ENCODE data around the gene PDE1A.

Gene PDE1A

DNA sequence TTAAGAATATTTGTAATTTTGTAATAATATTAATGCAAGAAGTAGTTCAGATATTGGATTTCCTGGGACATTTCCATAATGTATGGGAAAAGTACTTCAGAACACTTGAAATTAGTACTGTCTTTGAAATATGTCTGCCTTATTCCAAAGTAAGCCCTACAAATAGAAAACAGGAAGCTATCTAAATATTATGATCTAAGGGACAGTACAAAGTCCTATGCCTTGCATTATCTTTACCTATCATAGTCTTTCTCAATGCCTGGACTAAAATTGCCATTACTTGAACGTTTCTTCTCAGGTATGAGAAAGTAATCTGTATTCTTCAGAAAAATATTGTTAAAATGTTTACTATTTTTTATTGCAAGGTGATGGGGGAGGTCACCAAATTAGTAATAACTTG, 328.2 kb downstream of the PDE1A start:
- Histone ChIP-seq H4K20me1 (ENCODE audit: insufficient read depth, low read length, poor library complexity, severe bottlenecking) (no peaks in the 10 kb centered on the region), H3K4me3 (ENCODE audit: low read length, poor library complexity, severe bottlenecking) (no peak overlapping the region), H3K27me3 (ENCODE audit: insufficient read depth, low read length, poor library complexity, severe bottlenecking) (no peaks in the 10 kb centered on the region), H3K4me2 (ENCODE audit: low read depth, low read length, poor library complexity, severe bottlenecking) (no peak overlapping the region), H3F3A (ENCODE audit: low read depth) (no peaks in the 10 kb centered on the region), H3K9ac (ENCODE audit: low read depth, low read length, poor library complexity, severe bottlenecking) (no peak overlapping the region), H3K9me2 (replicated peaks; ENCODE audit: low read depth, low read length) (no peaks in the 10 kb centered on the region), H2AFZ (ENCODE audit: low read length) (no peak overlapping the region), H3K9me3 (ENCODE audit: insufficient read depth, low read depth, low read length) (no peaks in the 10 kb centered on the region), H3K79me2 (ENCODE audit: insufficient read depth, low read length) (no peaks in the 10 kb centered on the region), H3K4me1 (ENCODE audit: insufficient read depth, low read length, poor library complexity, severe bottlenecking) (no peaks in the 10 kb centered on the region), H3K36me3 (ENCODE audit: insufficient read depth, low read length) (no peaks in the 10 kb centered on the region)
- TF ChIP-seq EZH2phosphoT487 (IDR thresholded peaks at IDR 0.05; ENCODE audit: borderline replicate concordance) (no peak), CTCF (conservative IDR thresholded peaks at IDR 0.05; ENCODE audit: low read length) (no peak)

- TF ChIP-seq EZH2phosphoT487 (IDR thresholded peaks at IDR 0.05; ENCODE audit: borderline replicate concordance) = no peak
- TF ChIP-seq CTCF (conservative IDR thresholded peaks at IDR 0.05; ENCODE audit: low read length) = no peak
- no peaks in the 10 kb centered on the region for H3K79me2 ChIP-seq (ENCODE audit: insufficient read depth, low read length)
- H3K27me3 ChIP-seq (ENCODE audit: insufficient read depth, low read length, poor library complexity, severe bottlenecking) = no peaks in the 10 kb centered on the region
- no peaks in the 10 kb centered on the region for H3K9me3 ChIP-seq (ENCODE audit: insufficient read depth, low read depth, low read length)
- no peak overlapping the region for H3K9ac ChIP-seq (ENCODE audit: low read depth, low read length, poor library complexity, severe bottlenecking)
- no peaks in the 10 kb centered on the region for H3K36me3 ChIP-seq (ENCODE audit: insufficient read depth, low read length)
- no peaks in the 10 kb centered on the region for H3K4me1 ChIP-seq (ENCODE audit: insufficient read depth, low read length, poor library complexity, severe bottlenecking)
- no peak overlapping the region for H3K4me2 ChIP-seq (ENCODE audit: low read depth, low read length, poor library complexity, severe bottlenecking)
- no peak overlapping the region for H3K4me3 ChIP-seq (ENCODE audit: low read length, poor library complexity, severe bottlenecking)
- H3K9me2 ChIP-seq (replicated peaks; ENCODE audit: low read depth, low read length) = no peaks in the 10 kb centered on the region
- no peak overlapping the region for H2AFZ ChIP-seq (ENCODE audit: low read length)
- H3F3A ChIP-seq (ENCODE audit: low read depth) = no peaks in the 10 kb centered on the region
- no peaks in the 10 kb centered on the region for H4K20me1 ChIP-seq (ENCODE audit: insufficient read depth, low read length, poor library complexity, severe bottlenecking)
These were observed 329.2 kb downstream of the PDE1A start for GRCh38 chr2:182097571-182098164.

DNA sequence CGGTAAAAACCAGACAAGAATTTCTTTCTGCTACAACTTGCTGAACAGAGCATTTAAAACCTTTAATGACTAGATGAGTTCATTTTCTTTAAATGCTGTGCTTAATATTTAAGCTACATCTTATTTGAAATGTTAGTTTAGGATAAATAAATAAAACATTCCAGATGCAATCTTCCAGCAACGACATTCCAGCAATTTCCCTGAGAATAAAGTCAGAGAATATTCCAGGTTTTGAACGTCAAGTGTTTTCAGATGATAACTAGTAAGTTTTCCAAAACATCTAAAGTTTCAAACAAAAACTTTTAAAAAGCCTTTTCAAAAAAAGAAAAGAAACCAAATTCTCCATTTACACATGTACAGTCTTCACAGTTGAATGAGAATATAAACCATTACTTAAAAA, 336.4 kb downstream of the PDE1A start:
- H3K9me2 ChIP-seq (replicated peaks; ENCODE audit: low read depth, low read length) = no peaks in the 10 kb centered on the region
- no peak overlapping the region for H2AFZ ChIP-seq (ENCODE audit: low read length)
- H3K4me2 ChIP-seq (ENCODE audit: low read depth, low read length, poor library complexity, severe bottlenecking) = no peak overlapping the region
- H3K27me3 ChIP-seq (ENCODE audit: insufficient read depth, low read length, poor library complexity, severe bottlenecking) = no peaks in the 10 kb centered on the region
- no peak overlapping the region for H3K9ac ChIP-seq (ENCODE audit: low read depth, low read length, poor library complexity, severe bottlenecking)
- no peaks in the 10 kb centered on the region for H3F3A ChIP-seq (ENCODE audit: low read depth)
- no peak for TF ChIP-seq EZH2phosphoT487 (IDR thresholded peaks at IDR 0.05; ENCODE audit: borderline replicate concordance)
- TF ChIP-seq CTCF (conservative IDR thresholded peaks at IDR 0.05; ENCODE audit: low read length) = no peak
- no peak overlapping the region for H3K4me3 ChIP-seq (ENCODE audit: low read length, poor library complexity, severe bottlenecking)
- H3K9me3 ChIP-seq (ENCODE audit: insufficient read depth, low read depth, low read length) = no peaks in the 10 kb centered on the region
- no peaks in the 10 kb centered on the region for H3K36me3 ChIP-seq (ENCODE audit: insufficient read depth, low read length)
- H3K4me1 ChIP-seq (ENCODE audit: insufficient read depth, low read length, poor library complexity, severe bottlenecking) = no peaks in the 10 kb centered on the region
- H3K79me2 ChIP-seq (ENCODE audit: insufficient read depth, low read length) = no peaks in the 10 kb centered on the region
- H4K20me1 ChIP-seq (ENCODE audit: insufficient read depth, low read length, poor library complexity, severe bottlenecking) = no peaks in the 10 kb centered on the region

Data from Loucy (cell line).